Measurements from ENCODE around the gene RIC8B.

DNA sequence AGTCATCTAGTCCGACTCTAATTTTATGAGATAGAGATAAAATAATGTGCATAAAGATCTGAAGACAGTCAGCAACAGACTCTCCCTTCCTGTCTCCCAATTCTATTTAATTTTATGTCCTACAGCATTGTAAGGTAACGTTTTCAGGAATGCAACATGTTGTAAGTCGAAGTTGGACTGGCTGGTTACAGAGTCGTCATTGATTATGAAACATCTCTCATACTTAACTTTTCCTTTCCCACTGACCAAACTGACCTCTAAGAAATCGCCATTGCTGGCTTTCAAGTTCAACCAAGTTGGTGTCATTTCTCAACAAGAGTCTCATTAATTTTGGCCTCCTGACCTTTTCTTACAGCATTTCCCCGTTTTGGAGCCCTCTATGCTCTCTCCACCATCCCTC lies 4.9 kb upstream of the RIC8B start:
- TF ChIP-seq, protein P1, sequence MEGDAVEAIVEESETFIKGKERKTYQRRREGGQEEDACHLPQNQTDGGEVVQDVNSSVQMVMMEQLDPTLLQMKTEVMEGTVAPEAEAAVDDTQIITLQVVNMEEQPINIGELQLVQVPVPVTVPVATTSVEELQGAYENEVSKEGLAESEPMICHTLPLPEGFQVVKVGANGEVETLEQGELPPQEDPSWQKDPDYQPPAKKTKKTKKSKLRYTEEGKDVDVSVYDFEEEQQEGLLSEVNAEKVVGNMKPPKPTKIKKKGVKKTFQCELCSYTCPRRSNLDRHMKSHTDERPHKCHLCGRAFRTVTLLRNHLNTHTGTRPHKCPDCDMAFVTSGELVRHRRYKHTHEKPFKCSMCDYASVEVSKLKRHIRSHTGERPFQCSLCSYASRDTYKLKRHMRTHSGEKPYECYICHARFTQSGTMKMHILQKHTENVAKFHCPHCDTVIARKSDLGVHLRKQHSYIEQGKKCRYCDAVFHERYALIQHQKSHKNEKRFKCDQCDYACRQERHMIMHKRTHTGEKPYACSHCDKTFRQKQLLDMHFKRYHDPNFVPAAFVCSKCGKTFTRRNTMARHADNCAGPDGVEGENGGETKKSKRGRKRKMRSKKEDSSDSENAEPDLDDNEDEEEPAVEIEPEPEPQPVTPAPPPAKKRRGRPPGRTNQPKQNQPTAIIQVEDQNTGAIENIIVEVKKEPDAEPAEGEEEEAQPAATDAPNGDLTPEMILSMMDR (IDR thresholded peaks at IDR 0.05; ENCODE audit: low read depth, low read length): no peak
- no peak for TF ChIP-seq EZH2phosphoT487 (IDR thresholded peaks at IDR 0.05; ENCODE audit: low read depth)
